COLO668 (cell line): ENCODE data around the gene SEPTIN14.
"Not testable (repeated sequence)": the region's sequence is repeated elsewhere in the genome, so short reads cannot be mapped to it uniquely, and the experiment has no call there.

Source experiments
- DNase-seq: peaks from one replicate; lab custom pipeline; 2025; ENCODE audit not compliant: unreplicated experiment; lab: John Stamatoyannopoulos, UW

SEPTIN14 gene

GRCh38 chr7:55862652-55863051 lies at the start of gene SEPTIN14:
TSS of gene SEPTIN14 (minus strand) at chr7:55862752. CDS start at chr7:55861996, 756 bp downstream.
- DNase-seq = not testable (repeated sequence)

- DNase-seq = no peak
These were observed 41.6 kb upstream of the SEPTIN14 start for GRCh38 chr7:55903985-55904759.

- not testable (repeated sequence) for DNase-seq
These were observed 38.5 kb upstream of the SEPTIN14 start for GRCh38 chr7:55901059-55901458.

- no peak for DNase-seq
These were observed 35.7 kb upstream of the SEPTIN14 start for GRCh38 chr7:55898287-55898686.

- no peak for DNase-seq
These were observed 32.5 kb upstream of the SEPTIN14 start for GRCh38 chr7:55895021-55895420.

GRCh38 chr7:55893940-55894339 lies 31.4 kb upstream of the SEPTIN14 start:
- DNase-seq = no peak

GRCh38 chr7:55888378-55888777 lies 25.8 kb upstream of the SEPTIN14 start:
- DNase-seq = peak; percentile 28

- DNase-seq = no peak
These were observed 25.3 kb upstream of the SEPTIN14 start for GRCh38 chr7:55887821-55888247.

- no peak for DNase-seq
These were observed 21.8 kb upstream of the SEPTIN14 start for GRCh38 chr7:55884321-55884720.

- DNase-seq = no peak
These were observed 16.1 kb upstream of the SEPTIN14 start for GRCh38 chr7:55878691-55879090.

GRCh38 chr7:55877308-55877707 lies 14.8 kb upstream of the SEPTIN14 start:
- no peak for DNase-seq

- DNase-seq = no peak
These were observed 11.2 kb upstream of the SEPTIN14 start for GRCh38 chr7:55873765-55874164.

- DNase-seq = no peak
These were observed 9.5 kb upstream of the SEPTIN14 start for GRCh38 chr7:55871932-55872485.

- not testable (repeated sequence) for DNase-seq
These were observed 6.4 kb upstream of the SEPTIN14 start for GRCh38 chr7:55868989-55869388.

- DNase-seq = not testable (repeated sequence)
These were observed 17.4 kb downstream of the SEPTIN14 start for GRCh38 chr7:55845164-55845563.

- no peak for DNase-seq
These were observed 24.0 kb downstream of the SEPTIN14 start for GRCh38 chr7:55838595-55838994.

GRCh38 chr7:55827577-55827976 lies 35.0 kb downstream of the SEPTIN14 start:
- no peak for DNase-seq

GRCh38 chr7:55818686-55819085 lies 43.9 kb downstream of the SEPTIN14 start:
- DNase-seq = no peak

- DNase-seq = not testable (repeated sequence)
These were observed 65.3 kb downstream of the SEPTIN14 start for GRCh38 chr7:55797260-55797659.

- no peak for DNase-seq
These were observed 68.0 kb downstream of the SEPTIN14 start for GRCh38 chr7:55794527-55794926.

- no peak for DNase-seq
These were observed 70.5 kb downstream of the SEPTIN14 start for GRCh38 chr7:55792048-55792447.

- DNase-seq = no peak
These were observed 74.8 kb downstream of the SEPTIN14 start for GRCh38 chr7:55787796-55788195.

GRCh38 chr7:55786901-55787300 lies 75.7 kb downstream of the SEPTIN14 start:
- no peak for DNase-seq
